Measurements from ENCODE around the gene SLC6A11. TPM values are rescaled to one million over a fixed set of nuclear protein-coding genes. Genes with fewer than 3 reads are reported as not detected.

Gene SLC6A11
- total RNA-seq, 1 donor from 2014 or later = 3.2 TPM

GRCh38 chr3:10833855-10834414 is 17.9 kb downstream of the SLC6A11 start:
- H3K27me3 ChIP-seq (ENCODE audit: control insufficient read depth, insufficient read depth, low read length) = no peaks in the 10 kb centered on the region
- no peak overlapping the region for H3K4me3 ChIP-seq (ENCODE audit: low read depth, low read length)
- no peak for FAIRE-seq
- no peaks in the 10 kb centered on the region for H3K36me3 ChIP-seq (ENCODE audit: control insufficient read depth, insufficient read depth, low read length)
- no peak for DNase-seq (ENCODE audit: low read depth)
- TF ChIP-seq, protein P1, sequence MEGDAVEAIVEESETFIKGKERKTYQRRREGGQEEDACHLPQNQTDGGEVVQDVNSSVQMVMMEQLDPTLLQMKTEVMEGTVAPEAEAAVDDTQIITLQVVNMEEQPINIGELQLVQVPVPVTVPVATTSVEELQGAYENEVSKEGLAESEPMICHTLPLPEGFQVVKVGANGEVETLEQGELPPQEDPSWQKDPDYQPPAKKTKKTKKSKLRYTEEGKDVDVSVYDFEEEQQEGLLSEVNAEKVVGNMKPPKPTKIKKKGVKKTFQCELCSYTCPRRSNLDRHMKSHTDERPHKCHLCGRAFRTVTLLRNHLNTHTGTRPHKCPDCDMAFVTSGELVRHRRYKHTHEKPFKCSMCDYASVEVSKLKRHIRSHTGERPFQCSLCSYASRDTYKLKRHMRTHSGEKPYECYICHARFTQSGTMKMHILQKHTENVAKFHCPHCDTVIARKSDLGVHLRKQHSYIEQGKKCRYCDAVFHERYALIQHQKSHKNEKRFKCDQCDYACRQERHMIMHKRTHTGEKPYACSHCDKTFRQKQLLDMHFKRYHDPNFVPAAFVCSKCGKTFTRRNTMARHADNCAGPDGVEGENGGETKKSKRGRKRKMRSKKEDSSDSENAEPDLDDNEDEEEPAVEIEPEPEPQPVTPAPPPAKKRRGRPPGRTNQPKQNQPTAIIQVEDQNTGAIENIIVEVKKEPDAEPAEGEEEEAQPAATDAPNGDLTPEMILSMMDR (IDR thresholded peaks at IDR 0.05; ENCODE audit: insufficient read depth, low read length, severe bottlenecking) = no peak

GRCh38 chr3:10834951-10835350 is 18.9 kb downstream of the SLC6A11 start:
- Histone ChIP-seq H3K27me3 (ENCODE audit: control insufficient read depth, insufficient read depth, low read length) (no peaks in the 10 kb centered on the region), H3K4me3 (ENCODE audit: low read depth, low read length) (no peak overlapping the region), H3K36me3 (ENCODE audit: control insufficient read depth, insufficient read depth, low read length) (no peaks in the 10 kb centered on the region)
- DNase-seq (ENCODE audit: low read depth) (no peak), FAIRE-seq (peak; percentile 91)
- TF ChIP-seq, protein P1 (IDR thresholded peaks at IDR 0.05; ENCODE audit: insufficient read depth, low read length, severe bottlenecking) = no peak

- TF ChIP-seq, protein P1 (IDR thresholded peaks at IDR 0.05; ENCODE audit: insufficient read depth, low read length, severe bottlenecking) = no peak
- FAIRE-seq (no peak), DNase-seq (ENCODE audit: low read depth) (no peak)
- Histone ChIP-seq H3K27me3 (ENCODE audit: control insufficient read depth, insufficient read depth, low read length) (no peaks in the 10 kb centered on the region), H3K36me3 (ENCODE audit: control insufficient read depth, insufficient read depth, low read length) (no peaks in the 10 kb centered on the region), H3K4me3 (ENCODE audit: low read depth, low read length) (no peak overlapping the region)
Observed at GRCh38 chr3:10835406-10835805, 19.4 kb downstream of the SLC6A11 start.

DNA sequence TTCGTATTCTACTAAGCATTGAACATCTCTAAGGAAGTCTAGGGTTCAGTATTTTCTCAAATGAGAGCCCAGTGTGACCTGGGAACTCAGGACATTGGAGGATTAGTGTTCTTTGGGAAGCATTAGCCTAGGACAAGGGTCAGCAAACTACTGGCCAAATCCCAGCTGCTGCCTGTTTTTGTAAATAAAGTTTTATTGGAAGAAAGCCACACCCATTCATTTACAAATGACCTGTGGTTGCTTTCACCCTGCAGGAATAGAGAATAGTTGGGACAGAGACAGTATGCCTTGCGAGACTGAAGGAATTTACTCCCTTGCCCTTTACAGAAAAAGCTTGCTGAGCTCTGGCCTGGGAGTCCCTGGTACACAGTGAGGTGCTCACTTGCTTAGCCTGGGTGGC is 20.6 kb downstream of the SLC6A11 start:
- no peak for FAIRE-seq
- TF ChIP-seq, protein P1 (IDR thresholded peaks at IDR 0.05; ENCODE audit: insufficient read depth, low read length, severe bottlenecking) = no peak
- no peaks in the 10 kb centered on the region for H3K27me3 ChIP-seq (ENCODE audit: control insufficient read depth, insufficient read depth, low read length)

GRCh38 chr3:10837849-10838248 is 21.8 kb downstream of the SLC6A11 start:
- DNase-seq (ENCODE audit: low read depth) = no peak
- FAIRE-seq = no peak
- Histone ChIP-seq H3K27me3 (ENCODE audit: control insufficient read depth, insufficient read depth, low read length) (no peaks in the 10 kb centered on the region), H3K36me3 (ENCODE audit: control insufficient read depth, insufficient read depth, low read length) (no peaks in the 10 kb centered on the region), H3K4me3 (ENCODE audit: low read depth, low read length) (no peak overlapping the region)
- TF ChIP-seq, protein P1 (IDR thresholded peaks at IDR 0.05; ENCODE audit: insufficient read depth, low read length, severe bottlenecking) = no peak

More for the DNA sequence above, 20.6 kb downstream of the SLC6A11 start:
- Histone ChIP-seq H3K4me3 (ENCODE audit: low read depth, low read length) (no peak overlapping the region), H3K36me3 (ENCODE audit: control insufficient read depth, insufficient read depth, low read length) (no peaks in the 10 kb centered on the region)
- DNase-seq (ENCODE audit: low read depth) = no peak

DNA sequence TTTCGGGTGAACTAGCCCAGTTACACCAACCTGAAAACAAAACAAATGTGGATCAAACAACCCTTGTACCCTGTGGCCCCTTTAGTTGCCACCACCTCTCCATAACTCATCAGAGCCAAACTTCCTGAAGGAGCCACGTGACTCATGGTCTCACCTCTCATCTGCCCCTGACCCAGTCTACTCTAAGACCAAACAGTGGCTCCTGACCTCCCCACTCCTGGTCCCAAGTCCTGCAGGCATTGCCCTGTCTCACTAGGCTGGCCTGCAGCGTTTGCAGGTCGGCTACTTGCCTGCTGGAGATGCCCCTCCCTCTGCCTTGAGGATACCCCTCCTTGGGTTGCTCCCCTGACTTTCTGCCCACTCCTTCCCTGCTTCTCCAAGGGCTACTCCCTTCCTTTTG is 23.1 kb downstream of the SLC6A11 start:
- DNase-seq (ENCODE audit: low read depth) (no peak), FAIRE-seq (no peak)
- Histone ChIP-seq H3K4me3 (ENCODE audit: low read depth, low read length) (no peak overlapping the region), H3K27me3 (ENCODE audit: control insufficient read depth, insufficient read depth, low read length) (no peaks in the 10 kb centered on the region), H3K36me3 (ENCODE audit: control insufficient read depth, insufficient read depth, low read length) (no peaks in the 10 kb centered on the region)
- TF ChIP-seq, protein P1 (IDR thresholded peaks at IDR 0.05; ENCODE audit: insufficient read depth, low read length, severe bottlenecking) = no peak
